HG02840 (cell line): ENCODE results near the gene SIRT3.
A peak's percentile ranks its signal among the peaks of the same experiment; 100 is the strongest.
"Not testable (repeated sequence)": the region's sequence is repeated elsewhere in the genome, so short reads cannot be mapped to it uniquely, and the experiment has no call there.

Experiments
- ATAC-seq: cut with Tn5 transposase; IDR thresholded peaks from one replicate; pipeline ENCODE4 v1.9.1; 2021; ENCODE audit warnings: mild to moderate bottlenecking, moderate library complexity, moderate number of reproducible peaks; ENCODE audit not compliant: unreplicated experiment, low FRiP score

The SIRT3 gene

DNA sequence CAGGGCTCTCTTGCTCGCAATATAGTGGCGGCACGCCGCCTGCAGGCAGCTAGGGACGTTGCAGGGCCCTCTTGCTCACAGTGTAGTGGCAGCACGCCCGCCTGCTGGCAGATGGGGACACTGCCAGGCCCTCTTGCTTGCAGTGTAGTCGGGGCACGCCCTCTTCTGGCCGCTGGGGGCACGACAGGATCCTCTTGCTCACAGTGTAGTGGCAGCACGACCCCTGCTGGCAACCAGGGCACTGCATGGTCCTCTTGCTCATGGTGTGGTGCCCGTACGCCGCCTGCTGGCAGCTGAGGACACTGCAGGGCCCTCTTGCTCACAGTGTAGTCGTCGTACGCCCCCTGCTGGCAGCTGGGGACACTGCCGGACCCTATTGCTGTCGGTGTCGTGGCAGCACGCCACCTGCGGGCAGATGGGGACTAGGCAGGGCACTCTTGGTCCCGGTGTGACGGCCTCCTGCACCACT lies 46.3 kb downstream of the SIRT3 start:
- peak; percentile 65 for ATAC-seq

- ATAC-seq, result peak; percentile 12
These were observed 46.9 kb downstream of the SIRT3 start for GRCh38 chr11:189200-189783.

DNA sequence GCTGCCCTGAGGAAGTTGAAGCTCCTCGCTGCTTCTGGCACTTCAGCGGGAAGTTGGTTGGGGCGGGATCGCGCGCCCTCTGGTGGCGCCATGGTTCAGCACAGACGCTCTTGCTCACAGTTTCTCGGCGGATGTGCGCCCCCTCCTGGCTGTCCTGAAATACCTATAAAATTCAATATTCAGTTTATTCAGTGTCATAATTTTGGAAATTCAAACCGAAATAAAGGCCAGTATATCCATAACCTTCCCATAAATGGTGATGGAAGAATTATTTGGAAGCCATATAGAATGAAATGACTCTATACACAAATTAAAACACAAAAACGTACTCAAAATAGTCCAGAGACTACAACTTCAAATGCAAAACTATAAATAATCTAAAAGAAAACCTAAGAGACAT lies 55.9 kb downstream of the SIRT3 start:
- not testable (repeated sequence) for ATAC-seq
